Endodermal cell (in vitro differentiated cells): ENCODE measurements around the gene FAM174C. TPM values are rescaled to one million over a fixed set of nuclear protein-coding genes. Genes with fewer than 3 reads are reported as not detected.
A peak's percentile ranks its signal among the peaks of the same experiment; 100 is the strongest.

Experiments used
- DNase-seq: peaks from one replicate; pipeline ENCODE4 v3.0.0-alpha.2; 2017
- H3K27ac ChIP-seq: 2 replicates; pipeline ENCODE4 v1.5.1; 2013; ENCODE audit warnings: mild to moderate bottlenecking, low read depth, low read length, moderate library complexity
- H3K27me3 ChIP-seq: 2 replicates; pipeline ENCODE4 v1.6.1; 2013; ENCODE audit warnings: mild to moderate bottlenecking, low read length, moderate library complexity; ENCODE audit not compliant: insufficient read depth, control insufficient read depth, poor library complexity, severe bottlenecking
- H3K36me3 ChIP-seq: 2 replicates; pipeline ENCODE4 v1.7.0; 2013; ENCODE audit warnings: mild to moderate bottlenecking, low read length, moderate library complexity; ENCODE audit not compliant: control insufficient read depth, insufficient read depth
- H3K4me1 ChIP-seq: one replicate; pipeline ENCODE4 v1.7.0; 2013; ENCODE audit warnings: low read length; ENCODE audit not compliant: control insufficient read depth, insufficient read depth
- H3K4me3 ChIP-seq: 2 replicates; pipeline ENCODE4 v1.5.1; 2013; ENCODE audit warnings: mild to moderate bottlenecking, low read length, moderate library complexity
- H3K9ac ChIP-seq: 2 replicates; pipeline ENCODE4 v1.6.1; 2013; ENCODE audit warnings: mild to moderate bottlenecking, low read length, moderate library complexity; ENCODE audit not compliant: poor library complexity, severe bottlenecking; ENCODE audit errors: extremely low read depth
- H3K9me3 ChIP-seq: 2 replicates; pipeline ENCODE4 v1.6.1; 2013; ENCODE audit warnings: mild to moderate bottlenecking, low read length, moderate library complexity; ENCODE audit not compliant: control insufficient read depth
- H3K27ac Mint-ChIP-seq: 2 replicates; pipeline ENCODE4 v1.8.0; 2020; ENCODE audit warnings: mixed read lengths
- H3K27me3 Mint-ChIP-seq: 2 replicates; pipeline ENCODE4 v1.8.0; 2021; ENCODE audit warnings: mild to moderate bottlenecking, mixed read lengths; ENCODE audit not compliant: insufficient read depth
- H3K36me3 Mint-ChIP-seq: 2 replicates; pipeline ENCODE4 v1.8.0; 2020; ENCODE audit warnings: low read depth, mixed read lengths
- H3K4me1 Mint-ChIP-seq: 2 replicates; pipeline ENCODE4 v1.8.0; 2020; ENCODE audit warnings: mixed read lengths
- H3K4me3 Mint-ChIP-seq: 2 replicates; pipeline ENCODE4 v1.8.0; 2020; ENCODE audit warnings: mild to moderate bottlenecking, moderate library complexity, mixed read lengths
- H3K9me3 Mint-ChIP-seq: 2 replicates; pipeline ENCODE4 v1.8.0; 2020; ENCODE audit warnings: mild to moderate bottlenecking, mixed read lengths
- WGBS, 2 experiments: methylation state at CpG; one replicate each; pipeline versions ENCODE4 v1.1.5 to v1.1.7; 2013; ENCODE audit warnings: missing lambda C conversion rate in 2 of 2, mixed read lengths in 1 of 2; ENCODE audit not compliant: insufficient coverage in 1 of 2, insufficient read length in 1 of 2; 5-methylcytosine and 5-hydroxymethylcytosine counted together
- total RNA-seq, 2 donors: library from RNA; stranded (reverse); fragmentation: NEBNext Ultra II Directional in 1 of 2; extraction: Animal tissue kit (Norgen Biotek cat#: 25700) in 1 of 2; gene quantifications; 2 replicates in 1 of 2; 3 replicates in 1 of 2; pipeline ENCODE4 v1.2.1, GENCODE V29; 2021
- TF ChIP-seq, protein P1 (sequence below): fragments of 200-600 bp; sonication (generic); conservative IDR thresholded peaks from 2 replicates; pipeline ENCODE4 v1.5.0; 2021; ENCODE audit warnings: antibody characterized with exemption, mild to moderate bottlenecking

Gene FAM174C
- total RNA-seq, 2 donors from 2014 or later, result 45.1 to 46.0 TPM

DNA sequence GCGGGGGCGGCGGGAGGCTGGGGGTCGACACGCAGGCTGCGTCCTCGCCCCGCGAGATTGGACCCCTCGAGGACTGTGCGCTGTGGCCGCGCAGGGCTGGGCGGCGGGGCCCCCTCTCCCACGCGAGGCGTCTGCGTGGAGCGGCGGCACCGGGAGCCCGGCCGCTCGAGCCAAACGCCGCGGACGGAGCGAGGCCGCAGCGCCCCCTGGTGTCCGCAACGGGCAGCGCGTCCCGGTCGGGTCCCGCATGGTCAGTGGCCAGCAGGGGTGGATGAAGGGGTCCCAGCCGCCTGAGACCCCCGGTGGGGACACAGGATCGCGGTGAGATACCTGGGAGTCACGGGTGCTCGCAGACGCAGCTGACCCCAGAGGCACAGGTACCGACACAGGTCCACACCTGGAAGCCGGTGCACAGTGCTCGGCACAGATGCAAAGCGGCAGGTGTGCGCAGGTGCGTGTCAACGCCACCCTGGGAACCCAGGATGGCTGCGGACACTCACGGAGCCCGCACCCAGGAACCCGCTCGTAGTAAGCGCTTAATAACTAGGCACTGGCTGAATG, 8.3 kb upstream of the FAM174C start:
- Histone ChIP-seq H3K9me3 (no peaks in the 10 kb centered on the region), H3K4me3 (peak overlapping the region; percentile 76), H3K27me3 (peaks cover 9% of the 10 kb centered on the region), H3K9ac (no peak overlapping the region), H3K36me3 (peaks cover 14% of the 10 kb centered on the region), H3K4me1 (peaks cover 28% of the 10 kb centered on the region), H3K27ac (no peak overlapping the region)
- DNase-seq, result peak; percentile 93
- H3K4me3 Mint-ChIP-seq, result peak overlapping the region; percentile 51
- TF ChIP-seq, protein P1, sequence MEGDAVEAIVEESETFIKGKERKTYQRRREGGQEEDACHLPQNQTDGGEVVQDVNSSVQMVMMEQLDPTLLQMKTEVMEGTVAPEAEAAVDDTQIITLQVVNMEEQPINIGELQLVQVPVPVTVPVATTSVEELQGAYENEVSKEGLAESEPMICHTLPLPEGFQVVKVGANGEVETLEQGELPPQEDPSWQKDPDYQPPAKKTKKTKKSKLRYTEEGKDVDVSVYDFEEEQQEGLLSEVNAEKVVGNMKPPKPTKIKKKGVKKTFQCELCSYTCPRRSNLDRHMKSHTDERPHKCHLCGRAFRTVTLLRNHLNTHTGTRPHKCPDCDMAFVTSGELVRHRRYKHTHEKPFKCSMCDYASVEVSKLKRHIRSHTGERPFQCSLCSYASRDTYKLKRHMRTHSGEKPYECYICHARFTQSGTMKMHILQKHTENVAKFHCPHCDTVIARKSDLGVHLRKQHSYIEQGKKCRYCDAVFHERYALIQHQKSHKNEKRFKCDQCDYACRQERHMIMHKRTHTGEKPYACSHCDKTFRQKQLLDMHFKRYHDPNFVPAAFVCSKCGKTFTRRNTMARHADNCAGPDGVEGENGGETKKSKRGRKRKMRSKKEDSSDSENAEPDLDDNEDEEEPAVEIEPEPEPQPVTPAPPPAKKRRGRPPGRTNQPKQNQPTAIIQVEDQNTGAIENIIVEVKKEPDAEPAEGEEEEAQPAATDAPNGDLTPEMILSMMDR, result peak; percentile 98
- peak overlapping the region; percentile 68 for H3K27ac Mint-ChIP-seq
- H3K9me3 Mint-ChIP-seq, result no peaks in the 10 kb centered on the region
- H3K27me3 Mint-ChIP-seq, result peaks cover 17% of the 10 kb centered on the region
- 3% methylated on average over 26 to 59 of the region's 59 CpGs for WGBS, 2 experiments
- H3K36me3 Mint-ChIP-seq, result peaks cover 23% of the 10 kb centered on the region
- H3K4me1 Mint-ChIP-seq, result peaks cover 30% of the 10 kb centered on the region

DNA sequence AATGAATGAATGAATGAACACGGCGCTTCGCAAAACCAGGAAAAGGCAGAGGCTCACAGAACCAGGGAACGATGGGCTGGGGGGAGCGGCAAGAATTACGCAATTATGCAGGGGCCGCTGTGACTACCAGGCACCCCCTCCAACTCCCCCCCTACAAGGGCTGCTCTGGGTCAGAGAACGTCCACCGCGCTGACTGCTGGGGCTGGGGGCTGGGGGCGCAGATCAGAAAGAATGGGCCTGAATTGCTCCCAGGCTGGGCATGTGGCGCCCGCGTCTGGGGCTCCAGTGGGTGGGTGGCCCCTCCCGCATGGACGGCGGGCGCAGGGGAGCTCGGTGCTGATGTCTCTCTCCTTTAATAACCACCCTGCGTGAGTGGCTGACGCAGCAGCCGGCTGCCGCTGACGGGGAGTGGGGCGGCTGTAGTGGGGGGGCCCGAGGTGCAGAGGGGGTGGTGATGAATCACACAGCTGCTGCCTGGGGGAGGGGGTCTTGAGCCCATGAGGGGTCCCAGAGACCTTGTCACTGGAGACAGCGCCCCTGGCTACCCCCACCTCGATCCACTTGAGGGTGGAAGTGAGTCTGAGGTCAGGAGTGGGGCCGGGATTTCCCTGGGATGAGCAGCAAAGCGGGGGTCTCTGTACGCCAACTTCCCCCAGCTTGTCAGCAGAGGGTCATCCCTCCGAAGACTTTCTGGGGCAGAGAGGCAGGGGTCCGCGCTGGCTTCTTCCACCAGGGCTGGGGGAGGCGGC, 7.7 kb upstream of the FAM174C start:
- H3K4me3 Mint-ChIP-seq, result peak overlapping the region; percentile 82
- H3K27me3 ChIP-seq, result peaks cover 9% of the 10 kb centered on the region
- H3K36me3 ChIP-seq, result peaks cover 21% of the 10 kb centered on the region
- H3K27ac Mint-ChIP-seq, result peak overlapping the region; percentile 68
- H3K27ac ChIP-seq, result no peak overlapping the region
- no peaks in the 10 kb centered on the region for H3K9me3 ChIP-seq
- peaks cover 22% of the 10 kb centered on the region for H3K4me1 ChIP-seq
- H3K4me1 Mint-ChIP-seq, result peaks cover 31% of the 10 kb centered on the region
- peak overlapping the region; percentile 66 for H3K4me3 ChIP-seq
- 32 to 34% methylated on average over 11 to 32 of the region's 35 CpGs for WGBS, 2 experiments
- DNase-seq, result peak; percentile 70
- no peaks in the 10 kb centered on the region for H3K9me3 Mint-ChIP-seq
- no peak overlapping the region for H3K9ac ChIP-seq
- H3K27me3 Mint-ChIP-seq, result peaks cover 17% of the 10 kb centered on the region
- peaks cover 29% of the 10 kb centered on the region for H3K36me3 Mint-ChIP-seq
- TF ChIP-seq, protein P1, result no peak

DNA sequence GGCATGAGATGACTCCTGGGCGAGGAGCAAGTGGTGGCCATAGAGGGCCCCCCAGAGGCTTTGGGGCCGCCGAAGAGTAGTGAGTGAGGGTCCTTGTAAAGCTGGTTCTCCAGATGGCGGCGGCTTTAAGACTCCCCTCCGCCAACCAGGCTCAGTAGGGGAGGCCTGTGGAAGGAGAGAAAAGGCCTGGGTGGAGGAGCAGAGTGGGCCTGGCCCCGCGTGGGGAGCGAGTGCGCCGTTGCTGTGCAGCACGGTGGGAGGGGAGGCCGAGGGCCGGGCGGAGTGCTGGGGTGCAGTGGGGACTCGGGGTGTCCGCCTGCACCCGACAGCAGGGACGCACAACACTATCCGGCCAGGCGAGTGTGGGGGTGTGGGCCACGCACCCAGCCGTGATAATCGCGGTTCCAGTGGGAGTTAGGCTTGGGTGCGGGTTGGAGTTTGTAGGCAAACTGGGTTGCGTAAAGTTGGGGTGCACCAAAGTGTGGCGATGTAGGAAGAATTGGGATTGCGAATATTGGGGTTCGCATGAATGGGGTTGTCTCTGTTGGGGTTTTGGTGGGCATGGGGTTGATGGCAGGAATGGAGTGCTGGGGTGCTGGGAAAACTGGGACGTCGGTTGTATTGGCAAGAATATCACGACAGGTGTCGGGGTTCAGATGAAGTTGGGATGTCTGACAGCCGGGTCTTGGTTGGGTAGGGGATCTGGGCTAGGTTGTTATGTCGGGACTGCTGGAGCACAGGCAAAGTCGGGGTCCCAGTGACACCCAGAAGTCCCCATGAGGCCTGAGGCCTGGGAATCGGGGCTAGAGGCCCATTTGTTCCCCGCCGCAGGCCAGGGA, 6.9 kb upstream of the FAM174C start:
- Histone ChIP-seq H3K4me3 (peak overlapping the region; percentile 32), H3K9ac (no peak overlapping the region), H3K27ac (no peak overlapping the region), H3K9me3 (no peaks in the 10 kb centered on the region), H3K36me3 (peaks cover 28% of the 10 kb centered on the region), H3K27me3 (peaks cover 9% of the 10 kb centered on the region), H3K4me1 (peaks cover 20% of the 10 kb centered on the region)
- TF ChIP-seq, protein P1, result no peak
- Mint-ChIP-seq H3K27me3 (peaks cover 17% of the 10 kb centered on the region), H3K9me3 (no peaks in the 10 kb centered on the region), H3K4me1 (peaks cover 32% of the 10 kb centered on the region), H3K36me3 (peaks cover 33% of the 10 kb centered on the region), H3K27ac (peak overlapping the region; percentile 78), H3K4me3 (peak overlapping the region; percentile 82)
- peak; percentile 63 for DNase-seq
- 47 to 66% methylated on average over 16 to 40 of the region's 40 CpGs for WGBS, 2 experiments
